Measurements from ENCODE around the gene VOPP1.

VOPP1 gene

DNA sequence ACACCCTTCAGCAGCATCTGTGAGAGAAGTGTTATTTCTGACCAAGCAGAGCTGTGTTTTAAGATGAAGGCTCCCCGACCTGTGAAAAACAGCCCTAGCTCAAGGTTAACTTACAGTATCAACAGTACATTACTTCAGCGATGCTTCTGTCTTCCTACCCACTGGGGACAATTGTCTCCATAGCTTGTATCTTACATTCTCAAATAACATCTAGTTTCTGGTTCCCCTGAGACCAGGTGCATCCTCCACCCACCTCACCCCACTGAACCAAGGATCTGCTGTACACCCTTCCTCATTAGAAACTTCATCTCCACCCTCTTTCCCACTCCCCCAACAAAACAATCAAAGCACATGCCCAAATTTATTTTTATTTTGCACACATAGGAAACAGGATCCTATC lies 102.0 kb downstream of the VOPP1 start:
- no peak for DNase-seq (ENCODE audit: low read depth in 2 of 2)

DNA sequence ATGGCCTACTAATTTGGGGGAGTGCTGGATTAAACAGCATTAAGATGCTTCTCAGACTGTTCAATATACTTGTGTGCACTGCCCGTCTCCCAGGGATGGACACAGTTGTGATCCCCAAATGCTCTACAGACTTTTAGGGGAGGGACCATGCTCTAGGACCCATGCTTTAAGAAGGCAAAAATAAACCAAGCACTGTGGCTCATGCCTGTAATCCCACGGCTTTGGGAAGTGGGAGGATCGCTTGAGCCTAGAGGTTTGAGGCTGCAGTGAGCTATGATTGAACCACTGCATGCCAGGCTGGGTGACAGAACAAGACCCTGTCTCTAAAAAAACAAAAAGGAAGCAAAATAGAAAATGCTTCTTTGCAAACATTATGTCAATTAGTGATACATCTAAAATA lies 102.6 kb downstream of the VOPP1 start:
- DNase-seq (ENCODE audit: low read depth in 2 of 2): no peak

DNA sequence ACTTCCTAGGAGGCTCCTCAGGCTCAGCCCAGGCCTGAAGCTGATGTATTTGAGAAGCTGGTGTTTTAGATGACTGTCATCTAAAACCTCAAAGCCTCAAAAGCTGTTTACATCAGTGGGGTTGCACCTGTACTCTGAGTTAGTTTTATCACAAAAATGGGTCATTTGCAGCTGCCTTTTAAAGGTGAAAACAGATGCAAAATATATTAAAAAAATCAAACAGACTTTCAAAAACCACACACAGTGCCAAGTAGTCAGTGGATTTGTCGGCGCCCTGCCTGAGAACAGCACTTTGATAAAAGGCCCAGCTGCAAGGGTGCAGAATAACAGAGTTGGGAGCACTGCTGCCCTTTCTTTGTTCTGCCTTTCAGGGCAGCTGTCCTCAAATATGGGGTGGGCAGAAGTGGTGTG lies 103.0 kb downstream of the VOPP1 start:
- DNase-seq (ENCODE audit: low read depth in 2 of 2): no peak

DNA sequence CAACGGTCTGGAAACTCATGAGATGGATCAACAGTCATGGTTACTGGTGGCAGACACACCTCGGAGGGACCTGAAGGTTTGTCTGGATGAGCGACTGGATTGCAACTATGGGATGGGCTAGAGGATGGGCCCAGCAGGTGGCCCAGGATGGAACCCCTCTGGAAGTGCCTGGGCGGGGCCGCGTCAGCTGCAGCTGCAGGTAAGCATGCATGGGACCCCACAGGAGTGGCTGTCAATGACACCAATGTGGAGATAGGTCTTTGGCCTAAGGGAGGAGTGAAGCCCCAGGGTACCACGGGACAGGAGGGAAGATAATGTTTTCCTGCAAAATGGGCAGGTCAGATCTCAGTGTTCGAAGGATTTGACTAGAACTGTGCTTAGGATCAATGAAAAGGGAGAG lies 103.8 kb downstream of the VOPP1 start:
- no peak for DNase-seq (ENCODE audit: low read depth in 2 of 2)

DNA sequence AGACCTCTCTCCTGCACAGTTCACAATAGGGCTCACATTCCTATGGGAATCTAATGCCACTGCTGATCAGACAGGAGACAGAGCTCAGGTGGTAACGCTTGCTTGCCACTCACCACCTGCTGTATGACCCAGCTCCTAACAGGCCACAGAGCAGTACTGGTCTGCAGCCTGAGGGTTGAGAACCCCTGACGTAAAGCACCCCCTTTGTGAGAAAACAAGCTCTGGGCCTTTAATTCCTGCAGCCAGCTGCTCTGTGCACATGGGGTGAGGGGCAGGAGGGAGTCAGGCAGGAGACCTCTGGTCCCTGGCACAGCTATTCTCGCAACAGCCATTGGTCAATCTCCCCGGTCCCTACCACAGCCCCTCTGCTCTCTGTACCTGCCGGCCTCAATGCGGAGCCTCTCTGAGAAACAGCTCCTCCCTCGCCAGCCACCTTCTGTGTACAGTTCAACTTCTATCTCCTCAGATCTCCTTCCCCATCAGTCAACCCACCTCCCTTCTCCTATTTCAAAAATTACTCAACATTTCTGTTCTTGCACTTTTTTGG lies 105.2 kb downstream of the VOPP1 start:
- no peak for DNase-seq (ENCODE audit: low read depth in 2 of 2)

DNA sequence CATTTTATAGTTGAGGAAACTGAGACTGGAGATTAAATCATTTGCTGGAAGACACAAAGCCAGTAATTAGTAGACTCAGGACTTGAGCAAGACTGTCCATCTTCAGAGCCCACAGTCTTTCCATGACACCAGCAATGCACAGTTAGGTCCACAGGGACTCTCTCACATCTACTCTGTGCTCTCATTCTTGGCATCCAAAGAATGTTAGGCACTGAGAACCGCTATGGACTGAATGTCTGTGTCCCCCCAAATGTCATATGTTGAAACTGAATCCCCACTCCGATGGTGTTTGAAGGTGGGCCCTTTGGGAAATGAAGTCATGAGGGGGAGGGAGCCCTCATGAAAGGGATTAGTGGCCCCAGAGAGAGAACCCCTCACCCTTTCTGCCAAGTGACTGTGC lies 106.6 kb downstream of the VOPP1 start:
- no peak for DNase-seq (ENCODE audit: low read depth in 2 of 2)

GRCh38 chr7:55464422-55464821 lies 107.9 kb downstream of the VOPP1 start:
- DNase-seq (ENCODE audit: low read depth in 2 of 2): no peak

GRCh38 chr7:55463686-55464262 lies 108.5 kb downstream of the VOPP1 start:
- no peak for DNase-seq (ENCODE audit: low read depth in 2 of 2)

DNA sequence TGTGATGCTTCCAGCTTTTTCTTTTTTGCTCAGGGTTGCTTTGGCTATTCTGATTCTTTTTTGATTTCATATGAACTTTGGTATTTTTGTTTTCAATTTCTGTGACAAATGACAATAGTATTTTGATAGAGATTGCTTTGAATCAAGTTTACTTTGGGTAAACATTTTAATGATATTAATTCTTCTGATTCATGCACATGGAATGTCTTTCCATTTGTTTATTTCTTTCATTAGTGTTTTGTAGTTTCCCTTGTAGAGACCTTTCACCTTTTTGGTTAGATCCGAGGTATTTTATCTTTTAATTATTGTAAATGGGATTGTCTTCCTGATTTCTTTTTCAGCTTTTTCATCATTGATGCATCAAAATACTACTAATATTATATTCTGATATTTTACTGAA lies 114.0 kb downstream of the VOPP1 start:
- no peak for DNase-seq (ENCODE audit: low read depth in 2 of 2)

DNA sequence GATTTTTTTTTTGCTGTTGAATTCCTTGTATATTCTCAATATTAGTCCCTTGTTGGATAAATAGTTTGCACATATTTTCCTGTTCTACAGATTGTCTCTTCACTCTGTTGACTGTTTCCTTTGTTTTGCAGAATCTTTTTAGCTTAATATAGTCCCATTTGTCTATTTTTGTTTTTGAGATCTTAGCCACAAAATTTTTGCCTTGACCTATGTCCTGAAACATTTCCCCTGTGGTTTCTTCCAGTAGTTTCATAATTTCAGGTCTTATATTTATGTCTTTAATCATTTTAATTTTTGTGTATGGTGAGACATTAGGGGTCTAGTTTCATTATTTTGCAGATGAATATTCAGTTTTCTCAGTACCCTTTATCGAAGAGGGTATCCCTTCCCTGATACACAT lies 114.5 kb downstream of the VOPP1 start:
- DNase-seq (ENCODE audit: low read depth in 2 of 2): no peak

DNA sequence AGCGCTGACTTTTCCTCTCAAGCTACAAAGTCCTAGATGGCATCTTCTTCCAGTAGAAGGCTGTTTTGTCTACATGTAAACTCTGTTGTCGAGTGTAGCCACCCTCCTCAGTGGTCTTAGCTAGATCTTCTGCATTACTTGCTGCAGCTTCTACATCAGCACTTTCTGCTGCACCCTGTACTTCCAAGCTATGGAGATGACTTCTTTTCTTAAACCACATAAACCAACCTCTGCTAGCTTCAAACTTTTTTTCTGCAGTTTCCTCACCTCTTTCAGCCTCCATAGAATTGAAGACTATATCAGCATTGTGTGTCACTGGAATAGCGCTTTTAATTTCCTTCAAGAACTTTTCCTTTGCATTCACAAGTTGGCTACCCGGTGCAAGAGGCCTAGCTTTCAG lies 119.3 kb downstream of the VOPP1 start:
- DNase-seq (ENCODE audit: low read depth in 2 of 2): no peak

GRCh38 chr7:55449992-55450535 lies 122.2 kb downstream of the VOPP1 start:
- no peak for DNase-seq (ENCODE audit: low read depth in 2 of 2)

DNA sequence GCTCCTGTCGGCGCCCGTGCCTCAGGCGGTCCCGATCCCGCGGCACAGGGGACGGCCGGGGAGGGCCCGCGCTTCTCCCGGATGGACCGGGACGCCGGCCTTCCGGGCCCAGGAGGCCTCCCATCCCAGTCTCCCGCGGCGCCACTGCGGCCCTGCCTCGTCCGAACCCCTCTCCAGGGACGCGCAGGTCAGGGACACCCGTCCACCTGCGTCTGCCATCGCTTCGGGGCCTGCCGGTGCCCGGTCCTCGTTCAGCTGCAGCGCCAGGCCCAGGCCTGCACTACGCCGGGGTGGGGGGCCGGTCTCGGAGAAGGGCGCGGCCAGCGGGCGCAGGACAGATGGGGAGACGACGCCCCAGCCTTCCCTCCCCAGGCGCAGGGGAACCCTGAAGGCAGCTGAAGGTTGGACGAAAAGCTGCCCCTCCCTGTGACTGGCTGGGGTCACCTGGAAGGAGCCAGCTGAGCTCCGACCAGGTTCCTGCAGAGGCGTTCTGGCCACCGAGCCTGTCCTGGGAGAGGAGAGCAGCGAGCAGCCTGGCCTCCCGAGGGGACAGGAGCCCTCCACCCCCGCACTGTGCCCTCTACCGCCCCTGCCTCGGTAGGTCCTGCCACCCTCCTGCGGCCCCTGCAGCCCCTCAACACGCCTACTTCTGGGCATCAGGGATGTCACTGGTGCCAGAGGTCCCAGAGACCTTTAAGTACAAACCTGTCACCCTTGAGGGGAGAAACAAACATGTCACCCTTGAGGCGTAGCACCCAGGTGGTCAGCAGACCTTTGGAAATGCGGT lies 122.9 kb downstream of the VOPP1 start:
- DNase-seq (ENCODE audit: low read depth in 2 of 2): no peak

DNA sequence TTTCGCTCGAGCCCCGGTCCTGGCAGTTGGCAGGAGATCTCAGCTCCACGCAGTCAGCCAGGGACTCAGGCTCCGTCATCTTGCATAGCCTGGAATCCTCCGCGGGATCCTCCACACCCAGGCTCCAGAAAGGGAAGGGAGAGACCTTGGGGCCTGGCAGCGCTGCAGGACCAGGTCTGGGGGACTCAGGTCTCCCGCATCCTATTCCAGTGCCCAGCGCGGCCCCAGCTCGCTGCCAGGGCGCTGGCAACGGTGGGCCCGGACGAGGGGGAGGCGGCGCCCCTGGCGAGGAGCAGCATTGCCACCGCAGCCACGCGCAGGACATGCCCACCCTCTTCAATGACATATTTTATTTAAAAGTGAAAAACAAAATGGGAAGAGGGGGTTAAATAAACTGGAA lies 123.8 kb downstream of the VOPP1 start:
- no peak for DNase-seq (ENCODE audit: low read depth in 2 of 2)

DNA sequence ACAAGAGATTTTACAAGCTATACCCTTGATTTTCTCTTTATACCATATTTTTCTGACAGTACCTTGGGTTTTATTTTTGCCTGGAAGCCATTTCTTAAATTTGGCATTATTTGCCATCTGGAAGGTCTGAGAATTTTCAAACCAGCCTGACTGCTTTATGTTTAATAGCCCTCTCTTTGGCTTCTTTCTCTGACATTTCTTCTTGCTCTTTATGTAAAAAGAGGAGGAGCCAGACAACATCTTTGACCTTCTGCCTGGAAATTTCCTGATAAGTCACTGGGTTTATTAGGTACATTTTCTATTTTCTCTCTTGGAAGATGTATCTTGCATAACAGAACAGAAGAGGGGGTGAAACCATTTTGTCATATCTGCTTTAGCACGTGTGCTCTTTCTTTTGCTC lies 127.5 kb downstream of the VOPP1 start:
- DNase-seq (ENCODE audit: low read depth in 2 of 2): no peak

DNA sequence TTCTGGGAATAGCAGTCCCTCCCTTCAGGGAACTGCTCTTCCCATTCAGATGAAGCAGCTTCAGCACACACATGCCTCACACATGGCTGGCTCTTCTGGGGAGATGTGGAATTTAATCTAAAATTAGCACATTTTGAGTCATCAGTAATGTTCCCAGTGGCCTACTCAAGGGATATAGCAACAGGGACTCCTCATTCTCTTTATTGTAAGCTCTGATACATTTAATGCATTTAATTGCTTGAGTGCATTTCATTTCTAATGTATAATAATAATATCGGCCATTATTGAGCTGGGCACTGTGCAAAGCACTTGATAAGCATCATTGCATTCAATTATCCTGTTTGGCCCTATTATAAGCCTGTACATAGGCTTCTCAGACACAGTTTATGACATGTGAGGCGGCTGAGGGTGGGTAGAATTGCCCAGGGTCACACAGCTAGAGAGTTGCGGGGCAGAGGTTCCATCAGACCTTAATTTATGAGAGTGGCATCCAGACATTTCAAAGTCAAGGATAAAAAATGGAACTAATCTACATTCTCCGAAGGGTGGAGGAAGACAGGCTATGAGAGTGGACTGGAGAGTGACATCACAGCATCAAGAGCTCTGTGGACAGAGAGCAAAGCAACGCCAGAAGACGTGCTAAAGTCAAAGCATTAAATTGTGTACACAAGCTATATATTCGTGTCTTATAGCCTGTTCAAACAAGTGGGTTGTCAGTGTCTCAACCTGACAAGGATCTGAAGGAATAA lies 130.4 kb downstream of the VOPP1 start:
- DNase-seq (ENCODE audit: low read depth in 2 of 2): no peak

DNA sequence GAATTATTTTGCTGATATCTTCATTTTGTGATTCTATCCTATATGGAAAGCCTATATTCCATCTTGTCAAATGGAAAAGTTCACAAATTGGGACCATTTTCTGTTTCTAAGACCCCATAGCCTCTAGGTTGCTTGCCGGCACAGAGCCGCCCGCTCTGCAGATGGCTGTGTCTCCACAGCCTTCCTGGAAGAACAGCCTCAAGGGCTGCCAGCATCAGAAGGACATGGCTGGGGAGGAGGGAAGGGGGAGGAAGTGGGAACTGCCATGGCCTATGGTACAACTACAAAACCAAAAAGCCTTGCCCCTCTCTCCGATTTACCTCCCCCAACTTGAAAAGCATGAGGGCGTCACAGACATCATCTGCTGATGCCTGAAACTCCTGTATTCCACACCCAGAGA lies 131.3 kb downstream of the VOPP1 start:
- no peak for DNase-seq (ENCODE audit: low read depth in 2 of 2)

GRCh38 chr7:55440040-55440690 lies 132.1 kb downstream of the VOPP1 start:
- DNase-seq (ENCODE audit: low read depth in 2 of 2): no peak

- no peak for DNase-seq (ENCODE audit: low read depth in 2 of 2)
These were observed 132.7 kb downstream of the VOPP1 start for GRCh38 chr7:55439627-55440026.

DNA sequence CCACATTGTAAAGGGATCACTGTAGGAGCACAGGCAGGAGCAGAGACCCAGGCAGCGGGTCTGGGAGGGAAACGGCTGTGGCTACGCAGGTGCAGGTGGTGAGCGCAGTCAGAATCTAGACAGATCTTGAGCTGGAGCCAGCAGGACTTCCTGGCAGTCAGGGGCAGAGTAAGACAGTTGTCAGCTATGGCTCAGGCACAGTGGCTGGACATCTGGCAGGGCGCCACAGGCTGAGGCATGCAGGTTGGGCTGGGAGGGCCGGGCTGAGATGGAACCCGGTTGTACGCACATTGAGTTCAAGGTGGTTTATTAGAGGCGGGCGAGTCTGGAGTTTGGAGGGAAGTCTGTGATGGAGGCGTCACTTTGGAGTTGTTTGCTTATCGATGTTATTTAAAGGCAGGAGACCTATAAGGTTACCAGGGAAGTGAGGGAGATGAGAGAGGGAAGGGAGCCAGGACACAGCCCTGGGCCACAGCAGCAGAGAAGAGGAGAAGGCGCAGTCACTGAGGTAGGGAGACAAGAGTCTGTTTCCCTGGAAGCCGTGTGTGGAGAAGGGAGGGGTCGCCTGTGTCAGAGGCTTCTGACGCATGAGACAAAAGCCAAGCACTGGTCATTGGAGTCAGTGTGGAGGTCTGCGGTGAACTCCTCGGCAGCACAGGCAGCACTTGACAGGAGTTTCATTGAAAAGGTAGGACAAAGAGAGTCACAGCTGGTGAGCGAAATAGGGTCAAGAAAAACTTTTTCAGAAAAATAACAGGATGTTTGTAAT lies 133.4 kb downstream of the VOPP1 start:
- DNase-seq (ENCODE audit: low read depth in 2 of 2): no peak

- DNase-seq (ENCODE audit: low read depth in 2 of 2): no peak
These were observed 134.1 kb downstream of the VOPP1 start for GRCh38 chr7:55438085-55438756.

Measured in stimulated activated CD8-positive, alpha-beta memory T cell treated with anti-CD3 and anti-CD28 coated beads, Interleukin-15, amount 100 ng/mL, for 48 hours (primary cell).